Activated naive CD8-positive, alpha-beta T cell treated with anti-CD3 and anti-CD28 coated beads, Interleukin-2, amount 50 U/mL, for 24 hours (primary cell): Measurements from ENCODE around the gene ZNF419.
"Not testable (repeated sequence)": the region's sequence is repeated elsewhere in the genome, so short reads cannot be mapped to it uniquely, and the experiment has no call there.

Experiments
- ATAC-seq: fragments of 150-1000 bp; cut with Tn5 transposase; one replicate; pipeline ENCODE4 v1.10.0; 2021
- DNase-seq: peaks from one replicate; pipeline ENCODE4 v3.0.0; 2021
- H3K27ac Mint-ChIP-seq: one replicate; pipeline ENCODE4 v1.8.0; 2021; ENCODE audit warnings: mild to moderate bottlenecking, mixed read lengths
- H3K27me3 Mint-ChIP-seq: one replicate; pipeline ENCODE4 v1.8.0; 2021; ENCODE audit warnings: mixed read lengths
- H3K36me3 Mint-ChIP-seq: one replicate; pipeline ENCODE4 v1.8.0; 2021; ENCODE audit warnings: low read depth, mixed read lengths
- H3K4me1 Mint-ChIP-seq: one replicate; pipeline ENCODE4 v1.8.0; 2021; ENCODE audit warnings: mixed read lengths
- H3K4me3 Mint-ChIP-seq: one replicate; pipeline ENCODE4 v1.8.0; 2021; ENCODE audit warnings: mild to moderate bottlenecking, moderate library complexity, mixed read lengths
- H3K9me3 Mint-ChIP-seq: one replicate; pipeline ENCODE4 v1.8.0; 2021; ENCODE audit warnings: mixed read lengths

ZNF419 gene

DNA sequence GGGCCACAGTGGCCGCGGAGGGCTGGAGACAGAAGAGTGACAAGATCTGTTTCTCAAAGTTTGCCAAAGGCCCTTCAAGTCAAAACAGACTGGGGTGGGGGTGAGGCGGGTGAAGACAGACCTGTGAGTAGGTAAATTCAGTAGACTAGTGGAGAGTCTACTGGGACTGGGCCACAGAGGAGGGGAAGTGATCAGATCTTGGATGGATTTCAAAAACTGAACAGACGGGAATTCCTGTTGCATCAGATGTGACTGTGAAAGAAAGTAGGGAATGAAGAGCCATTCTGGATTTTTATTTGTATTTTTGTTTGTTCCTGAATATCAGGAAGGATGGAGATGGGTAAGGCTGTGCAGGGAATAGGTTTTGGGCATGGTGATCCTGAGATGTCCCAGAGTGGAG is 12.8 kb downstream of the ZNF419 start:
- Mint-ChIP-seq H3K4me1 (peaks cover 19% of the 10 kb centered on the region), H3K27ac (peak overlapping the region; percentile 86), H3K4me3 (peak overlapping the region; percentile 87), H3K9me3 (peaks cover 56% of the 10 kb centered on the region), H3K36me3 (peaks cover 67% of the 10 kb centered on the region)
- ATAC-seq, DNase-seq, H3K27me3 Mint-ChIP-seq: not testable (repeated sequence)

DNA sequence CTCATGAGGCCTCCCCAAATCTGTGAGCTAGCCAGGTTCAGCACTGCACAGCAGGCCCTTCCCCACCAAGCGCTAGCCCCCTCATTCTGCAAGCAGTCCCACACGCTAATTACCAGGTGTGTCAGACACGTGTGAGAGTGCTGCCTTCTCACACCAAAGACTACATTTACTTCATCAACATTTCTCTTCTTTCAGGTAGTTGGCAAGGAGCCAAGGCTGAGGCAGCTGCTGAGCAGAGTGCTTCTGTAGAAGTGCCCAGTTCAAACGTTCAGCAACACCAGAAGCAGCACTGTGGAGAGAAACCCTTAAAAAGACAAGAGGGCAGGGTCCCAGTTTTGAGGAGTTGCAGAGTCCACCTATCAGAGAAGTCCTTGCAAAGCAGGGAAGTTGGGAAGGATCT is 18.6 kb downstream of the ZNF419 start:
- Mint-ChIP-seq H3K9me3 (peaks cover 62% of the 10 kb centered on the region), H3K4me1 (peaks cover 3% of the 10 kb centered on the region), H3K36me3 (peaks cover 88% of the 10 kb centered on the region), H3K27me3 (no peaks in the 10 kb centered on the region), H3K27ac (no peak overlapping the region), H3K4me3 (no peak overlapping the region)
- DNase-seq: no peak
- no peak for ATAC-seq

DNA sequence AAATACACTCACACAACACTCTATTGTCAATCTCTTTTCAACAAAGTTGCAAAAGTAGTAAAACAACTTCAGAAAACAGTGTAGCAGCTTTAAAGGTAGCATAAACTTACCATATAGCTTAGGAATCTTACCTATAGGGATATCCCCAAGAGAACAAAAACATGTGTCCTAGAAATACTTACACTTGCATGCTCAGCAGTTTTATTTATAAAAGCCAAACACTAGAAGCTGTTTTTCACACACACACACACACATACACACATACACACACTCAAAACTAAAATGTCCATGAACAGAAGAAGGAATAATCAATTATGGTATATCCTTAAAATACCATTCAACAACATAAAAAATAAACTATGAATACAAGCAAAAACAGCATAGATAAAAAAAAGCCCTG is 23.9 kb downstream of the ZNF419 start:
- no peak overlapping the region for H3K27ac Mint-ChIP-seq
- H3K27me3 Mint-ChIP-seq: no peaks in the 10 kb centered on the region
- DNase-seq: no peak
- H3K36me3 Mint-ChIP-seq: peaks cover 86% of the 10 kb centered on the region
- H3K9me3 Mint-ChIP-seq: peaks cover 61% of the 10 kb centered on the region
- H3K4me1 Mint-ChIP-seq: no peaks in the 10 kb centered on the region
- H3K4me3 Mint-ChIP-seq: no peak overlapping the region
- ATAC-seq: no peak

DNA sequence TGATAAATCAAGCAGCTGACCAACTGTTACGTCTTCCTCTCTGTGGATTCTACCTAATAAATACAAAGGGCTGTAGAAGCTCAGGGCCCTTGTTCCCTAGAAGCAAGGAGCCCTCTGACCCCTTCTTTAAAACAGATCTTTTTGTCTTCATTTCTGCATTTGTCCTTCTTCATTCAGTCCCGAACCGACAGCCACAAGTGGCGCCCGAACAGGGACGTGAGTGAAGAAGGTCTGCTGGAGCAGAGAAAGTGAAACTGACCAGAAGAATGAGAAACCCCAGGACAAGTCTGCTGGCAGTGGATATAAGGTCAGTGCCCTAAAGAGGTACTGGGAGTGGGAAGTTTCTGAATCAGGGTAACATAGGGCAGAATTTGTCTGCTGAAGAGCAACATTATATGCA is 25.3 kb downstream of the ZNF419 start:
- ATAC-seq (no peak), DNase-seq (peak; percentile 7)
- H3K27ac Mint-ChIP-seq: no peak overlapping the region
- peaks cover 87% of the 10 kb centered on the region for H3K36me3 Mint-ChIP-seq
- no peak overlapping the region for H3K4me3 Mint-ChIP-seq
- H3K9me3 Mint-ChIP-seq: peaks cover 55% of the 10 kb centered on the region
- no peaks in the 10 kb centered on the region for H3K4me1 Mint-ChIP-seq
- H3K27me3 Mint-ChIP-seq: no peaks in the 10 kb centered on the region

DNA sequence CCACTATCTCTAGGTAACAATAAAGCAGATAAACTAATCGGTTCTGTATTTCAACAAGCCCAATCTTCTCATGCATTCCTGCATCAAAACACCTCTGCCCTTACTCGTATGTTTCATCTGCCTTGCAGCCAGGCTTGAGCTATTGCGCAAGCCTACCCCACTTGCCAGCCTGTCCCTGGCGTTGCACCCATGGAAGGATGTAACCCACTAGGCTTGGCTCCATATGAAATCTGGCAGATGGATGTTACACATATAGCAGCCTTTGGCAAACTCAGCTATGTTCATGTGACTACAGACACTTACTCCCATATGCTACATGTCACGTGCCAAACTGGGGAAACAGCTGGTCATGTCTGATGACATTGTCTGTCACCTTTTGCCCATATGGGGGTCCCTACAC is 27.7 kb downstream of the ZNF419 start:
- H3K27ac Mint-ChIP-seq: no peak overlapping the region
- no peak for DNase-seq
- no peak for ATAC-seq
- no peak overlapping the region for H3K4me3 Mint-ChIP-seq
- peaks cover 74% of the 10 kb centered on the region for H3K36me3 Mint-ChIP-seq
- H3K27me3 Mint-ChIP-seq: no peaks in the 10 kb centered on the region
- peaks cover 41% of the 10 kb centered on the region for H3K9me3 Mint-ChIP-seq
- H3K4me1 Mint-ChIP-seq: no peaks in the 10 kb centered on the region

DNA sequence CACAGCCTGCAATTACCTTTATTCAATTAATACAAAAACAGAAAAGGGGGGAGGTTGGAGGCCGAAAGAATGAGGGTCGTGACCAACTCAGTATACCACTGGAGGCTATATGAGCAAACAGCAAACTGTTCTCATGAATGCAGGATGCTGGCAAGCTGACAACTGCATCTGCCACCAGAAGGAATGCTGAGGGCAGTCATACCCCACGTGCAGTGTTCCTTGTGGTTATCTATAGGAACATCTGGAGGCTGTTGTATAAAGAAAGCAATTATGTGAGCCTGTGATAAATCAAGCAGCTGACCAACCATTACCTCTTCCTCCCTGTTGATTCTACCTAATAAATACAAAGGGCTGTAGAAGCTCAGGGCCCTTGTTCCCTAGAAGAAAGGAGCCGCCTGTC is 30.5 kb downstream of the ZNF419 start:
- not testable (repeated sequence) for H3K27me3 Mint-ChIP-seq, H3K4me1 Mint-ChIP-seq, H3K4me3 Mint-ChIP-seq, H3K27ac Mint-ChIP-seq, ATAC-seq, DNase-seq
- peaks cover 41% of the 10 kb centered on the region for H3K9me3 Mint-ChIP-seq
- peaks cover 65% of the 10 kb centered on the region for H3K36me3 Mint-ChIP-seq

DNA sequence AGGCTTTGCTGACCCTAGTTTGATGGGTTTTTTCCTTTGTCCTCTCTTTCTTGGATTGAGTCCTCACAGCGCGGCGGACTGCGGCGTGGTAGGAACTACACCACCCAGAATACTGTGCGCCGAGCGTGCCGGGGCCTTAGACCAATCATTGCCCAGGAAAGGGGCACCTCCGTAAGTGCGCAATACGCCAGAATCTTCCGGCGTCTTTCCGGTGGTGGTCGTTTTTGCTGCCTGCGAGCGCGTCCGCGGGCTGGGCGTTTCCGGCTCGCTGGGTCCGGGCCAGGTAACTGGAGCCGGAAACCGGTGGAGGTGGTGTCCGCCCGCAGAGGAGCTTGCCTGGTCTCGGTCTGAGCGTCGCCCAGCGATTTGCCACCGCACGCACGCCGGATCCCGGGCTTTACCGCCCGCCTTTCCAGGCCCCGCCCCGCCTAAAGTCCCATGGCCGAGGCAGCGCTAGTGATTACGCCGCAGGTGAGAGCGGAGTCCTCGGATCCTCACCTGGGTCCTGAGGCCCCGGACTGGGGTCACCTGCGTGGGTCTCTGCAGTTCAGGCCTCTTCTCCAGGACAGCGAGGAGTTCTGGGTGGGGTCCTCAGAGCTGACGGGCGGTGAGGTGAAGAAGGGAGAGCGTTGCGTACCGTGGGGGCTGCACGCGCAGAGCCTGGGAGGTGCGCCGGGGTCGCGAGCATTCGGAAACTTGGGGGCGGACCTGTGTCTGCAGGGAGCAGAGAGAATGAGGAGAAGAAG is 39.8 kb downstream of the ZNF419 start, which contains the start of gene ZNF549:
ZNF549 (plus strand) TSS at position 221 of the 746 bp plus-strand sequence; CDS start at position 439, 218 bp downstream.
- Mint-ChIP-seq H3K4me3 (peak within 1 kb of the TSS; percentile 89), H3K36me3 (peaks cover 52% of the 10 kb centered on the region), H3K27ac (peak within 1 kb of the TSS; percentile 77), H3K27me3 (no peaks in the 10 kb centered on the region), H3K4me1 (peaks cover 21% of the 10 kb centered on the region), H3K9me3 (peaks cover 61% of the 10 kb centered on the region)
- ATAC-seq (peak; percentile 100), DNase-seq (peak; percentile 87)

DNA sequence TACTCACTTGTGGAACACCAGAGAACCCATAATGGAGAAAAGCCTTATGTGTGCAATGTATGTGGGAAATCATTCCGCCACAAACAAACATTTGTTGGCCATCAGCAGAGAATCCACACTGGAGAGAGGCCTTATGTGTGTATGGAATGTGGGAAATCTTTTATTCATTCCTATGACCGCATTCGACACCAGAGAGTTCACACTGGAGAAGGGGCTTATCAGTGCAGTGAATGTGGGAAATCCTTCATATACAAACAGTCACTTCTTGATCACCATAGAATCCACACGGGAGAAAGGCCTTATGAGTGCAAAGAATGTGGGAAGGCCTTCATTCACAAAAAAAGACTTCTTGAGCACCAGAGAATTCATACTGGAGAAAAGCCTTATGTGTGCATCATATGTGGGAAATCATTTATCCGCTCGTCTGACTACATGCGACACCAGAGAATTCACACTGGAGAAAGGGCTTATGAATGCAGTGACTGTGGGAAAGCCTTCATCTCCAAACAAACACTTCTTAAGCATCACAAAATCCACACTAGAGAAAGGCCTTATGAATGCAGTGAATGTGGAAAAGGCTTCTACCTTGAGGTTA is 50.5 kb downstream of the ZNF419 start:
- Mint-ChIP-seq H3K9me3 (peaks cover 89% of the 10 kb centered on the region), H3K27me3 (no peaks in the 10 kb centered on the region), H3K4me1 (no peaks in the 10 kb centered on the region), H3K36me3 (peaks cover 100% of the 10 kb centered on the region), H3K4me3 (no peak overlapping the region), H3K27ac (no peak overlapping the region)
- DNase-seq: no peak
- no peak for ATAC-seq
